GM12865 (cell line): ENCODE data around the gene ANKRD60.

Source experiments
- DNase-seq: peaks from one replicate; pipeline ENCODE4 v3.0.0; 2010; ENCODE audit warnings: low read depth
- H3K4me3 ChIP-seq: 2 replicates; pipeline ENCODE4 v1.5.1; 2011; ENCODE audit warnings: mild to moderate bottlenecking, low read depth, low read length, control low read depth
- CTCF ChIP-seq: IDR thresholded peaks from 2 replicates; pipeline ENCODE4 v1.5.1; 2011; ENCODE audit warnings: low read length, control low read depth, low read depth, inconsistent platforms; ENCODE audit not compliant: insufficient read depth; ENCODE audit errors: missing control alignments

Gene ANKRD60

GRCh38 chr20:58175836-58176235 lies 52.6 kb downstream of the ANKRD60 start:
- no peak overlapping the region for H3K4me3 ChIP-seq
- no peak for TF ChIP-seq CTCF
- no peak for DNase-seq

- H3K4me3 ChIP-seq, result no peak overlapping the region
- TF ChIP-seq CTCF, result no peak
- DNase-seq, result no peak
These were observed 53.0 kb downstream of the ANKRD60 start for GRCh38 chr20:58175425-58175824.

- no peak for TF ChIP-seq CTCF
- no peak overlapping the region for H3K4me3 ChIP-seq
These were observed 53.7 kb downstream of the ANKRD60 start for GRCh38 chr20:58174708-58175280.

GRCh38 chr20:58173930-58174707 lies 54.3 kb downstream of the ANKRD60 start:
- no peak for DNase-seq
- no peak for TF ChIP-seq CTCF
- no peak overlapping the region for H3K4me3 ChIP-seq

More at GRCh38 chr20:58174708-58175280, 53.7 kb downstream of the ANKRD60 start:
- DNase-seq, result no peak

- TF ChIP-seq CTCF, result no peak
- H3K4me3 ChIP-seq, result no peak overlapping the region
- DNase-seq, result no peak
These were observed 55.4 kb downstream of the ANKRD60 start for GRCh38 chr20:58173091-58173490.

GRCh38 chr20:58171796-58172425 lies 56.5 kb downstream of the ANKRD60 start:
- no peak for TF ChIP-seq CTCF

GRCh38 chr20:58169450-58169849 lies 59.0 kb downstream of the ANKRD60 start:
- DNase-seq, result no peak
- H3K4me3 ChIP-seq, result no peak overlapping the region
- no peak for TF ChIP-seq CTCF

More at GRCh38 chr20:58171796-58172425, 56.5 kb downstream of the ANKRD60 start:
- no peak for DNase-seq
- no peak overlapping the region for H3K4me3 ChIP-seq
